Measurements from ENCODE around the gene ZNF688. TPM values are rescaled to one million over a fixed set of nuclear protein-coding genes. Genes with fewer than 3 reads are reported as not detected.

Gene ZNF688
- total RNA-seq: 12.1 TPM

DNA sequence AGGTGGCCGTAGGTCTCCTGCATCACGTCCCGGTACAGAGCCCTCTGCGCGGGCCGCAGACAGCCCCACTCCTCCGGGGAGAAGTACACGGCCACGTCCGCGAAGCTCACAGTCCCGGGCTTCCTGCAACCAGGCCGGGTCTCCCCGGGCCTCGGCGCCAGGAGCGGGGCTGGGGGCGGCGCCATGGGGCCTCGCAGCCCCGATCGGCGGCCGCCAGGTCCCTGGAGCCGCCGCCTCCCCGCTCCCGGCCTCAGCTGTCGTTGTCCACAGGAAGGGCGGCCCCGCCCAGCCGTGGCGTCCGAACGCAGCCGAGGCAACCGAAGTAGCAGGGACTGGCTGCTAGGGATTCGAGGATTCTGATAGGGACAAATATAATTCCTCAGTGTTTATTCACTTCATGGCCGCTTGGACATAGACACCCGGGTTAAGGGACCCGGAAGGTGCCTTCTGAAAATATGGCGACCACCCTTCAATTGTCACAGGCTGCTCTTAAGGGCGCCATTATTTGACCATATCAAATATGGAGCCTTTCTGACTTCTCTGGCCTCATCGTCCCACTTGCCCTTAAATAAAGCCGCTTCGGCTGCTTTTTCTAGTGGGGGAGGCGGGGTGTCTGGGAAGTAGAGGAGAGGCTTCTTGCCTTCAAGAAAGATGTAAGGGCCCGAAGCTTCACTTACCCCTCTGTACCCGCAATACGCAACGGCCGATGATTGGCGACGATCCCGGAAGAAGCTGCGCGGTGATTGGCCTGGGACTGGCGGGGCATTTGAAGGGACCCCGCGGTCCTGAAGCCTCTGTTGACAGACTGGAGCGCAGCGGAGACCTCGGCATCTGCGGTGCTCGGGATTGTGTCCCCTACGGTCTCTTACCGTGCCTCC, at the start of gene ZNF688:
ZNF688 (minus strand) TSS at position 270 of the 878 bp plus-strand sequence; CDS start at position 185, 85 bp downstream.

DNA sequence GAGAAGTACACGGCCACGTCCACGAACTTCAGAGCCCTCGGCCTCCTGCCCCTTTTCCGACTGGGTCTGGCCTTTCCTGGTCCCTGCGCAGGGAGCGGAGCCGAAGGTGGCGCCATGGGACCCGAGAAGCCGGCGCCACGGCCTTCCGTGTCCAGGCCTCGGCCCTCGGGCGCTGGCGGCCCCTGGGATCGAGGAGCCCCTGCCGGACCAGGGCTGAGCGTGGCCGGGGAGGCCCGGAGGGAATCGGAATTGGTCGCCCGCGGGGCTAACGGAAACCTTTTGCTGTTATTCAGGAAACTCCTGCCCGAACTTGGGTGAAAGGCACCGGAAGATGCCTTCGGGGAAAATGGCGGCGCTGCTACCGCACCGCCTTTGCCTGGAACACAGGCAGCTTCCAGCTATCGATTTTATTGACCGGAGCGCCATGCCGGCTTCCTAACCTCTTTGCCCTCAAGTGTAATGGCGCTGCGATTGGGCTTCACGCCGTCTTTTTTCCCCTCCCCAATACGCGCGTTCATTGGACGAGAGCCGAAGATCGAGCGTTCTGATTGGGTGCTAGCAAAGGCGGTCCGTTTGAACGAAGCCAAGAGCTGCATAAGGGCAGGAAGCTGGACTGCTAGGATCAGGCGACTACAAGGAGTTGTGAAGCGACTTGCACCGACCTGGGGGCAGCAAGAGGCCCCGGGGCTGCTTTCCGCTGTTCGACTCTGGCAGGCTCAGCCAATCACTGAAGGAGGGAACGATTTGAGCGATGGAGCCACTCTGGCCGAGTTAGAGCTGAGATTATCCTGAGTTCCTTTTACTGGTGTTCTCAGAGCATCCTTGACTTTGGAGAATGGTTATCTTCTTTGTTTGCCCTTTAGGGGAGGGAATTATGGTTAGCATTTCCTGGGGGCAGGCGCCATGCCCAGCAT, 38.7 kb upstream of the ZNF688 start, which contains the start of gene ZNF689:
ZNF689 (minus strand) TSS at position 464 of the 914 bp plus-strand sequence; CDS start at position 116, 348 bp downstream.

DNA sequence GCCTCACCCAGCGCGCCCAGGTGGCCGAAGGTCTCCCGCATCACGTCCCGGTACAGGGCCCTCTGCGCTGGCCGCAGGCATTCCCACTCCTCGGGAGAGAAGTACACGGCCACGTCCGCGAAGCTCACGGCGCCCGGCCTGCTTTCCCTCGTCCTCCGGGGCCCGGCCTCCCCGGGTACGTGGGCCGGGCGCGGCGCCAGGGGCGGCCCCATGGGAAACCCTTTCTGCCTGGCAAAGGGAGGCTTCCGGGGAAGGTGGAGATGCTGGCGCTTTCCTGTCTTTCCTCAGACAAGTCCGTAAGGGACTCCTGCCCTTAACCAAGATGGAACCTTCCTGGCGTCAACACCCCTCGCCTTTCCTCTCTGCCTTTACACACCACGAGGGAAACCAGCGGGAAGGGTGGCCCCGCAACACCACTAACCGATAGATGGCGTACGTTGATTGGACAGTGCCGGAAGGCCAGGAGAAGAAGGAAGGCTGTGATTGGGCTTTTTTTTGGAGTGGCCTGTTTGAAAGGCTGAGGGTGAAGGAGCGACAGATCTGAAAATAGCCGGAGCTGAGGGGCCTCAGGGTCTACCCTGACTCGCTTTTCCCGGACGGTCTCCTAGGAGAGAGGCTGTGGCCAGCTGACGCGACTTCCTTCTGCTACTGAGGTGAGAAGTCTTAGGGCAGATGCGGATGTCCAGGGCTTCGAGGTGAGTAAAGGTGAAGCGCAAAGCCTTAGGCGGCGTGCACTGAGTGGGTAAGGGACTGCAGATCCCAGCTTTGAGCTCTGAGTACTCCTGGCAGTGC, 14.1 kb upstream of the ZNF688 start, which contains the start of gene ZNF785:
ZNF785 (minus strand) TSS at position 298 of the 792 bp plus-strand sequence; CDS start at position 212, 86 bp downstream.

DNA sequence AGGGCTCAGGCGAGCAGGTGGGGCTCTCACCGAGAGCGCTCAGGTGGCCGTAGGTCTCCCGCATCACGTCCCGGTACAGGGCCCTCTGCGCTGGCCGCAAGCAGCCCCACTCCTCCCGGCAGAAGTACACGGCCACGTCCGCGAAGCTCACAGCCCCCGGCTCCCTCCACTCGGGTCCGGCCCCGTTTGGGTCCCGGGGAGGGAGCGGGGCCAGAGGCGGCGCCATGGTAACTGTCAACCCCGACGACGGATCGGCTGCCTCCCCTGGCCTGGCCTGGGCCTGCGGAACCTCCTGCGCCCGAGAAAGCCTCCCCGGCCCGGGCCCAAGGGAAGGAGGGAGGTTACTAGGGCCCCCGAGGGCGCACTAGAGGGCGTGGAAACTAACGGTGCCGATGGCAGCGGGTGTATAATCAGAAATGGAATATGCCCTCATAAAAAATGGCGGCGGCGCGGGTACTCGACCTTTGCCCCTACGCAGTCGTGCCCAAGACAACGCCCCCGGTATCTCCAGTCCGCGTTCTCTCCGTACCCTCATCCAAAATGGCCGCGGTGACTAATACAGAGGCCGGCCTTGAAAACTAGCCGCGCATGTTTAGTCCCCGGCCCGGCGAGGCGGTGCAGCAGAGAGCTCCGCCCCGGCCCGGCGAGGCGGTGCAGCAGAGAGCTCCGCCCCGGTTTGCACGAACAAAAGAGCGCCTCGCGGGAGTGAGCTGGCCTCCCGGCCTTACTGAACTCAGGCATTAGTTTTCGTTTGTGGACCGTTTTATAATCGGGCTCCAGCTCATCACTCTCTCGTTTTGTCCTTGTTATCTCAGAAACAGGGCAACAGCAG, 13.3 kb downstream of the ZNF688 start, which contains the start of gene ZNF764:
ZNF764 (minus strand) TSS at position 418 of the 832 bp plus-strand sequence; CDS start at position 226, 192 bp downstream.

DNA sequence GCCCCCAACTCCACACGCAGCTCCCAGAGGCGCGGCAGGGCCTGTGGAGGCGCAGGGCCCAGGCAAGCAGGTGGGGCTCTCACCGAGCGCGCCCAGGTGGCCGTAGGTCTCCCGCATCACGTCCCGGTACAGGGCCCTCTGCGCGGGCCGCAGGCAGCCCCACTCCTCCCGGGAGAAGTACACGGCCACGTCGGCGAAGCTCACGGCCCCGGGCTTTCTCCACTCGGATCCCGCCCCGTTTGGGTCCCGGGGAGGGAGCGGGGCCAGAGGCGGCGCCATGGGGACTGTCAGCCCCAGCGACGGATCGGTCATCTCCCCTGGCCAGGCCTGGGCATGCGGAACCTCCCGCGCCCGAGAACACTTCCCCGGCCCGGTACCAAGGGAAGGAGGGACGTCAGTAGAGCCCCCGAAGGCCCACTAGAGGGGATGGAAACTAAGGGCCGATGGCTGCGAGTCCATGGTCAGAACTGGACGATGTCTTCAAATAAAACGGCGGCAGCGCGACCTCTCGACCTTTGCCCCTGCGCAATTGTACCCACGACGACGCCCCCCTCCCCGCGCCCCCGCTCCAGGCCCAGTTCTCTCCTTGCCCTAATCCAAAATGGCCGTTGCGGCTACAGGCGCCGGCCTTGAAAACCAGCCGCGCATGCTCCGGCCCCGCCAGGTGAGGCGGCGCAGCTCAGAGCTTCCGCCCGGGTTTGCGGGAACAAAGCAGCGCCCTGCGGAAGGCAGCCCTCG, 37.0 kb downstream of the ZNF688 start, which contains the start of gene ZNF747:
ZNF747 (minus strand) TSS at position 491 of the 738 bp plus-strand sequence; CDS start at position 312, 179 bp downstream.

DNA sequence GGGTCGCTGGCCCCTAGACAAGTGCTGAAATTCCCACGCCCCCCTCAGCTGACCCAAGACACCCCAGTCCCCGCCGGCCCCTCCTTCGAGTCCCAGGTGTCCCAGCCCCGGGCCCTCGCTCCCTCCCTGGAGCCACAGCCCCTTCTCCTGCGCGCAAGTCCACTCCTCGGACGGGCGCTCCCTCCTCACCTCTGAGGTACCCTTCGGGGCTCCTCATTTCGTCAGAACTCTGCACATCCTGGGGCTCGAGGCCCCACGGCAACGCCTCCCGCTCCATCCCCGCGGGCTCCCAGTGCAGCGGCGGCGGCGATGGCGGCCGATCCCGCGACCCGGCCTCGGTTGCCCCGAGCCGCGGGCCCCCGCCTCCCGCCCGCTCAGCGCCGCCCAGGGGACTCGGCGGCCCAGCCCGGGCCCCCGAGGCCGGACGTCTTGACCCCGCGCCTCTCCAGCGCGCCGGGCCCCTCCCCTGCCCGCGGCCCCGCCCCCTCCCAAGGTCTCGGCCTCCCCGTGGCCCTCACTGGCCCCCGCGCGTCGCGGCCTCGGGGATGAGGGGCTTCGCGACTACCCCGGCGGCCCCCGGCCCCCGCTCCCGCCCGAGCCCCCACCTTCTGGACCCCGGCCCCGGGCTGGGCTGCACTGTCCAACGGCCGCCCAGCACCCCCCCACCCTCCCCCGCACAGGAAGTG, 45.2 kb downstream of the ZNF688 start, which contains the start of gene ZNF768:
ZNF768 (minus strand) TSS at position 430 of the 686 bp plus-strand sequence; CDS start at position 277, 153 bp downstream.

Small RNAs within 50 kb of the gene (small RNA-seq; reads per million reads assigned to genes)
- not detected for gene AC093249.4 (ENCODE audit: low replicate concordance)

Other genes with a start within 250 kb of the ZNF688 start
- gene CD2BP2, start 216.4 kb downstream of the ZNF688 start, total RNA-seq: 27.7 TPM
- 30.4 TPM for gene TBC1D10B, start 201.2 kb downstream of the ZNF688 start, total RNA-seq
- 1,522 TPM for gene MYL11, start 196.9 kb downstream of the ZNF688 start, total RNA-seq
- gene SEPTIN1, start 189.2 kb downstream of the ZNF688 start, total RNA-seq: 0.41 TPM
- gene ZNF48, start 176.3 kb downstream of the ZNF688 start, total RNA-seq: 11.4 TPM
- gene ZNF771, start 164.1 kb downstream of the ZNF688 start, total RNA-seq: 12.3 TPM
- gene DCTPP1, start 141.7 kb downstream of the ZNF688 start, total RNA-seq: 26.9 TPM
- gene SEPHS2, start 125.8 kb downstream of the ZNF688 start, total RNA-seq: 47.6 TPM
- 9.5 TPM for gene ITGAL, start 99.0 kb downstream of the ZNF688 start, total RNA-seq
- 33.8 TPM for gene ZNF768, start 45.1 kb downstream of the ZNF688 start, total RNA-seq
- gene ZNF747, start 36.9 kb downstream of the ZNF688 start, total RNA-seq: 16.9 TPM
- gene ZNF764, start 13.3 kb downstream of the ZNF688 start, total RNA-seq: 14.5 TPM
- gene ZNF785, start 14.0 kb upstream of the ZNF688 start, total RNA-seq: 20.3 TPM
- gene ZNF689, start 38.7 kb upstream of the ZNF688 start, total RNA-seq: 10.0 TPM
- gene PRR14, start 79.2 kb upstream of the ZNF688 start, total RNA-seq: 18.8 TPM
- 31.3 TPM for gene FBRS, start 86.7 kb upstream of the ZNF688 start, total RNA-seq
- 47.5 TPM for gene SRCAP, start 127.5 kb upstream of the ZNF688 start, total RNA-seq
- gene PHKG2, start 176.7 kb upstream of the ZNF688 start, total RNA-seq: 22.6 TPM
- gene CFAP119, start 190.3 kb upstream of the ZNF688 start, total RNA-seq: 7.0 TPM
- 92.8 TPM for gene RNF40, start 190.6 kb upstream of the ZNF688 start, total RNA-seq
- gene ZNF629, start 215.5 kb upstream of the ZNF688 start, total RNA-seq: 17.5 TPM